NCI-H128 (cell line): ENCODE results near the gene TRIM32.

Source experiments
- DNase-seq: peaks from one replicate; lab custom pipeline; 2025; ENCODE audit not compliant: unreplicated experiment; lab: John Stamatoyannopoulos, UW

Gene TRIM32

DNA sequence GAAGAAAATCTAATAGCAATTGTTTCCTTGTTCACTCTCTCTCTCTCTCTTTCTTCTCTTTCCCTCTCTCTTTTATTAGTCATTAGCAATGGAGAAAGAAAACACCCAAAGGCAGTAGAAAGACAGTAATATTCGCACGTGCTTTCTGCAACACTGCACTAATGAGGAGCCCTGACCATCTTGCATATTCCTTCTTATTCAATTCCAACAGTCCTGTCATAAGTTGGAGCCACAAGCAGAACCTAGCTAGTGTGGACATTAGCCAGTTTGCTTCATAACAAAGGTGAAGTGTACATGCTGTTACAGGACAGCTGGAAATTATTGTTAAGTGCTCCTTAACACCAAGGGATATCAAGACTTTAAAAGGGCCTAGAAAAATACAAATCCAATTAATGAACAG, 63.4 kb downstream of the TRIM32 start:
- DNase-seq: no peak
